HepG2 (cell line): Measurements from ENCODE around the gene PPP1R3C. TPM values are rescaled to one million over a fixed set of nuclear protein-coding genes. Genes with fewer than 3 reads are reported as not detected.

ENCODE experiments used
- ARID5B ChIP-seq: IDR thresholded peaks from 2 replicates; pipeline ENCODE4 v1.4.0; 2020; ENCODE audit warnings: mild to moderate bottlenecking, missing genetic modification reagents
- CHCHD3 ChIP-seq: sonication (generic); formaldehyde crosslinking; IDR thresholded peaks from 2 replicates; pipeline ENCODE4 v1.8.0; 2022; ENCODE audit warnings: mild to moderate bottlenecking, missing genetic modification reagents, moderate library complexity
- CSRNP2 ChIP-seq: sonication (generic); formaldehyde crosslinking; conservative IDR thresholded peaks from 2 replicates; pipeline ENCODE4 v1.8.0; 2022; ENCODE audit warnings: low read depth, missing genetic modification reagents
- IKZF1 ChIP-seq: fragments of 450-650 bp; IDR thresholded peaks from 2 replicates; pipeline ENCODE4 v1.7.1; 2016
- KMT2A ChIP-seq: sonication (generic); formaldehyde crosslinking; IDR thresholded peaks from 2 replicates; pipeline ENCODE4 v1.4.0; 2020; ENCODE audit warnings: missing genetic modification reagents
- MED1 ChIP-seq: sonication (generic); formaldehyde crosslinking; IDR thresholded peaks from 2 replicates; pipeline ENCODE4 v1.4.0; 2020; ENCODE audit warnings: missing genetic modification reagents
- NR2F1 ChIP-seq, 2 experiments: fragments of 450-650 bp in 1 of 2; formaldehyde crosslinking in 1 of 2; IDR thresholded peaks; 2 replicates each; pipeline versions ENCODE4 v1.5.0 to v1.6.1; 2016 to 2020; ENCODE audit warnings: mild to moderate bottlenecking in 1 of 2, missing compliant biosample characterization in 1 of 2, missing genetic modification reagents in 1 of 2, moderate library complexity in 1 of 2
- PITX1 ChIP-seq: sonication (generic); formaldehyde crosslinking; IDR thresholded peaks from 2 replicates; pipeline ENCODE4 v1.5.1; 2020; ENCODE audit warnings: mild to moderate bottlenecking, missing genetic modification reagents
- RBAK ChIP-seq: sonication (generic); formaldehyde crosslinking; IDR thresholded peaks from 2 replicates; pipeline ENCODE4 v1.5.1; 2020; ENCODE audit warnings: mild to moderate bottlenecking, missing genetic modification reagents
- RCOR2 ChIP-seq: IDR thresholded peaks from 2 replicates; pipeline ENCODE4 v1.6.1; 2016; ENCODE audit warnings: missing biosample characterization, missing genetic modification reagents
- RORA ChIP-seq: sonication (generic); formaldehyde crosslinking; IDR thresholded peaks from 2 replicates; pipeline ENCODE4 v1.5.0; 2020; ENCODE audit warnings: mild to moderate bottlenecking, missing genetic modification reagents, moderate library complexity
- ZFP36L2 ChIP-seq: sonication (generic); formaldehyde crosslinking; IDR thresholded peaks from 2 replicates; pipeline ENCODE4 v1.4.0; 2020; ENCODE audit warnings: missing genetic modification reagents
- ZNF503 ChIP-seq: sonication (generic); formaldehyde crosslinking; IDR thresholded peaks from 2 replicates; pipeline ENCODE4 v1.4.0; 2020; ENCODE audit warnings: missing genetic modification reagents
- ZNF609 ChIP-seq: sonication (generic); formaldehyde crosslinking; IDR thresholded peaks from 2 replicates; pipeline ENCODE4 v1.4.0; 2020; ENCODE audit warnings: mild to moderate bottlenecking, missing genetic modification reagents, borderline replicate concordance
- ZNF768 ChIP-seq: sonication (generic); formaldehyde crosslinking; IDR thresholded peaks from 2 replicates; pipeline ENCODE4 v1.4.0; 2020; ENCODE audit warnings: missing genetic modification reagents
- ZZZ3 ChIP-seq: sonication (generic); formaldehyde crosslinking; IDR thresholded peaks from 2 replicates; pipeline ENCODE4 v1.4.0; 2020; ENCODE audit warnings: missing genetic modification reagents, mild to moderate bottlenecking, borderline replicate concordance
- polyA plus RNA-seq, 8 experiments: library from polyadenylated mRNA; depleted of rRNA in 3 of 8; stranded (reverse) in 7 of 8; unstranded in 1 of 8; fragments of >200 nt; fragmentation: Illumina TruSeq in 4 of 8; extraction: Trizol in 4 of 8; gene quantifications; 2 replicates each; pipeline versions ENCODE4 v1.2.1 to v1.2.3, GENCODE V29; 2011 to 2016; ENCODE audit warnings: low read depth in 4 of 8, missing spikeins in 1 of 8, mixed read lengths in 1 of 8; ENCODE audit not compliant: insufficient read depth in 1 of 8
- total RNA-seq, 5 experiments: library from RNA; depleted of rRNA; stranded (reverse); fragments of >200 nt; fragmentation: Illumina TruSeq; extraction: Trizol; gene quantifications; 2 replicates each; pipeline ENCODE4 v1.2.3, GENCODE V29; 2016; ENCODE audit warnings: low read depth in 1 of 5

Gene PPP1R3C
- total and polyA plus RNA-seq, 2 of the 13 experiments (the other 11 are each of a cell fraction or from before 2014, with no cell fraction given), result 13.3 to 14.8 TPM

GRCh38 chr10:91632671-91633550 is at the start of gene PPP1R3C (continued):
- TF ChIP-seq CSRNP2 (CRISPR knock-in tag) (no peak; the same call in 1 of the 2 replicates), IKZF1 (no peak), KMT2A (CRISPR knock-in tag) (peak; percentile 95), MED1 (CRISPR knock-in tag) (peak; percentile 94), PITX1 (CRISPR knock-in tag) (peak; percentile 72; the same call in 1 of the 2 replicates), CHCHD3 (CRISPR knock-in tag) (no peak), NR2F1 (CRISPR knock-in tag; IDR thresholded peaks at IDR 0.05) (no peak), ZNF503 (CRISPR knock-in tag) (peak; percentile 81), ARID5B (CRISPR knock-in tag) (peak; percentile 88), ZFP36L2 (0 out of 2 replicates have a peak, but pooled peaks have one; percentile 68), ZNF768 (CRISPR knock-in tag) (peak; percentile 78), RORA (CRISPR knock-in tag) (0 out of 2 replicates have a peak, but pooled peaks have one; percentile 76), RBAK (peak; percentile 92), RCOR2 (CRISPR knock-in tag) (peak; percentile 30; the same call in 1 of the 2 replicates), ZZZ3 (CRISPR knock-in tag) (no peak), ZNF609 (CRISPR knock-in tag) (peak; percentile 64; the same call in 1 of the 2 replicates)
